Measurements from ENCODE around the gene MAP7D3.

- TF ChIP-seq CTCF (IDR thresholded peaks at IDR 0.05; ENCODE audit: low read length), result no peak
- TF ChIP-seq EZH2phosphoT487 (IDR thresholded peaks at IDR 0.05; ENCODE audit: low read length), result no peak
- no peak for TF ChIP-seq EZH2 (optimal IDR thresholded peaks at IDR 0.05; ENCODE audit: low read depth, low read length)
Observed at GRCh38 chrX:136207546-136207945, 43.7 kb downstream of the MAP7D3 start.
